ENCODE data around the gene FILIP1. TPM values are rescaled to one million over a fixed set of nuclear protein-coding genes. Genes with fewer than 3 reads are reported as not detected.
A peak's percentile ranks its signal among the peaks of the same experiment; 100 is the strongest.

The FILIP1 gene
- total and polyA plus RNA-seq, 2 of the 8 experiments (the other 6 are each of a cell fraction or from before 2014, with no cell fraction given) = 2.4 to 5.7 TPM

DNA sequence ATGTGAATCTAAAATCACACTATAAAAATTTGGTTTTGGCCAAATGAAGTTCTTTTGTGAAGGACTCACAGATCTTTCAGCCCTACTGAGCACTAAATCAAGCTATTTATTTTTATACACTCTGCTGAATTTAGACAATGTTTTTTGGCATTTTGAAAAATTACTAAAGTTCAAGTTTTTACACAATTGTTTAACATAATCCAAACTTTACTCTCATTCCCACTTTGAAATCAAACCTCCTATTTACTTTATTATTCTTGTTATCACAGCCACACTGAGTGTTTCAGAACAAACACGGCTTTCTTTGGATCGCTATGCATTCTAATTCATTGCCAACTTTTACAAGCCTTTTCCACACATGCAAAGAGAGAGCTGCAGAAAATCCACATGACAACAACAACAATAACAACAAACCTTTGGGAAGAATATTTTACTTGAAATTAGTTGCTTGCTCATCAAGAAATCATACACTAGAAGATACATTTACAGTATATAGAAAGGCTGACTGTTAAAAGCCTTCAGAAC lies 159.9 kb downstream of the FILIP1 start:
- no peak overlapping the region for H2AK5ac ChIP-seq (ENCODE audit: low read depth, low read length)
- H2BK15ac ChIP-seq (ENCODE audit: low read length) = no peak overlapping the region
- H4K5ac ChIP-seq (ENCODE audit: insufficient read length, low read depth, low read length) = peak overlapping the region; percentile 90
- H3K36me3 ChIP-seq (ENCODE audit: control insufficient read depth in 2 of 4, insufficient read depth in 4 of 4, low read length in 3 of 4) = peaks cover 0 to 11% (median 0%) of the 10 kb centered on the region in 4 experiments; a peak in 1 of 8 replicates
- no peak overlapping the region for H3K14ac ChIP-seq (ENCODE audit: insufficient read length)
- peaks cover 0 to 10% of the 10 kb centered on the region in 2 experiments; a peak in 1 of 4 replicates for H3K79me2 ChIP-seq (ENCODE audit: control insufficient read depth in 1 of 2, insufficient read depth in 2 of 2, low read length in 2 of 2)
- no peak overlapping the region for H3K23ac ChIP-seq (ENCODE audit: insufficient read length)
- H3K4ac ChIP-seq (replicated peaks; ENCODE audit: insufficient read length, low read depth, low read length) = peak overlapping the region; percentile 91
- no peak overlapping the region for H3K56ac ChIP-seq (replicated peaks; ENCODE audit: insufficient read length, low read depth, low read length)
- H2AFZ ChIP-seq (ENCODE audit: low read length) = no peak overlapping the region
- no peak overlapping the region for H2BK20ac ChIP-seq (ENCODE audit: low read length)
- FAIRE-seq (no peak), DNase-seq (ENCODE audit: low read depth in 1 of 2, low spot score in 2 of 2) (no peak)
- H3K4me1 ChIP-seq (replicated peaks in 1 of 4; ENCODE audit: control insufficient read depth in 3 of 4, insufficient read depth in 4 of 4, low read length in 3 of 4) = peaks cover 0 to 24% (median 12%) of the 10 kb centered on the region in 4 experiments; a peak in 5 of 7 replicates
- no peaks in the 10 kb centered on the region for H3K23me2 ChIP-seq (ENCODE audit: low read depth, low read length)
- no peak overlapping the region for H2BK120ac ChIP-seq (replicated peaks; ENCODE audit: low read depth, low read length)
- peak overlapping the region; percentile 6 to 53 (median 26); a peak in 6 of 8 replicates for H3K4me3 ChIP-seq (ENCODE audit: extremely low read depth in 1 of 4, insufficient read depth in 2 of 4, low read depth in 3 of 4, low read length in 4 of 4)
- H3K18ac ChIP-seq (ENCODE audit: extremely low read depth, low read length) = no peak overlapping the region
- H3K9me3 ChIP-seq (ENCODE audit: insufficient read depth in 2 of 2, low read depth in 1 of 2, low read length in 1 of 2) = no peaks in the 10 kb centered on the region
- peak overlapping the region in 3 of 4 experiments; percentile 43 to 75 (median 71); a peak in 4 of 7 replicates for H3K9ac ChIP-seq (replicated peaks in 1 of 4; ENCODE audit: extremely low read depth in 1 of 4, low read depth in 3 of 4, low read length in 3 of 4)
- no peaks in the 10 kb centered on the region for H3K79me1 ChIP-seq (ENCODE audit: low read depth, low read length)
- H4K91ac ChIP-seq (replicated peaks; ENCODE audit: insufficient read length, low read length) = no peak overlapping the region
- H4K20me1 ChIP-seq (replicated peaks in 1 of 2; ENCODE audit: control insufficient read depth in 1 of 2, insufficient read depth in 2 of 2, low read length in 2 of 2) = no peaks in the 10 kb centered on the region
- H3K4me2 ChIP-seq (ENCODE audit: insufficient read depth in 1 of 2, low read depth in 2 of 2, low read length in 2 of 2) = peak overlapping the region; percentile 66 to 83
- peak overlapping the region; percentile 87 for H3K27ac ChIP-seq (ENCODE audit: low read depth, low read length)
- CTCF ChIA-PET (ENCODE audit: partially characterized antibody) = interaction anchor here (0.6 to 1.8 kb wide), 7 partner anchors 17 to 1204 kb away, joined by 3 to 7 read pairs (median 4); no protein-coding TSS in a partner anchor
- WGBS, 2 experiments (ENCODE audit: extremely low coverage in 1 of 2, insufficient coverage in 1 of 2, insufficient read length in 1 of 2, insufficient replicate concordance in 2 of 2, low coverage in 1 of 2, low lambda C conversion rate in 2 of 2, missing lambda C conversion rate in 1 of 2) = 4% methylated on average over 2 of the region's 2 CpGs; no CpG with 5 or more reads in 1 of the 2 experiments
- POLR2A ChIA-PET (ENCODE audit: partially characterized antibody) = interaction anchor here (0.9 to 2.6 kb wide), 10 partner anchors 8 to 270 kb away, joined by 3 to 14 read pairs (median 4); partner anchors contain the start of gene TMEM30A
- H2BK5ac ChIP-seq (ENCODE audit: low read depth, low read length) = peak overlapping the region; percentile 85; the same call in 1 of the 2 replicates
- H3K27me3 ChIP-seq (replicated peaks in 1 of 4; ENCODE audit: control insufficient read depth in 3 of 4, extremely low read depth in 1 of 4, insufficient read depth in 3 of 4, low read length in 3 of 4) = no peaks in the 10 kb centered on the region
- H2BK12ac ChIP-seq (ENCODE audit: low read depth, low read length) = no peak overlapping the region; the same call in 1 of the 2 replicates
- H4K8ac ChIP-seq (ENCODE audit: extremely low read depth, insufficient read depth, low read length) = no peak overlapping the region
- TF ChIP-seq RNF2 (IDR thresholded peaks at IDR 0.05; ENCODE audit: borderline replicate concordance, low read depth, low read length, missing control alignments, poor library complexity, severe bottlenecking) = no peak
- 0 out of 2 replicates have a peak, but pooled peaks have one; percentile 10 for TF ChIP-seq SP1 (IDR thresholded peaks at IDR 0.05; ENCODE audit: low read depth, low read length)
- no peak for TF ChIP-seq GABPA (IDR thresholded peaks at IDR 0.05; ENCODE audit: borderline replicate concordance, insufficient read depth, low read length)
- TF ChIP-seq TBP (IDR thresholded peaks at IDR 0.05; ENCODE audit: low read depth, low read length) = no peak
- TF ChIP-seq CEBPB (IDR thresholded peaks at IDR 0.05; ENCODE audit: low read depth, low read length) = no peak
- TF ChIP-seq, protein P1, sequence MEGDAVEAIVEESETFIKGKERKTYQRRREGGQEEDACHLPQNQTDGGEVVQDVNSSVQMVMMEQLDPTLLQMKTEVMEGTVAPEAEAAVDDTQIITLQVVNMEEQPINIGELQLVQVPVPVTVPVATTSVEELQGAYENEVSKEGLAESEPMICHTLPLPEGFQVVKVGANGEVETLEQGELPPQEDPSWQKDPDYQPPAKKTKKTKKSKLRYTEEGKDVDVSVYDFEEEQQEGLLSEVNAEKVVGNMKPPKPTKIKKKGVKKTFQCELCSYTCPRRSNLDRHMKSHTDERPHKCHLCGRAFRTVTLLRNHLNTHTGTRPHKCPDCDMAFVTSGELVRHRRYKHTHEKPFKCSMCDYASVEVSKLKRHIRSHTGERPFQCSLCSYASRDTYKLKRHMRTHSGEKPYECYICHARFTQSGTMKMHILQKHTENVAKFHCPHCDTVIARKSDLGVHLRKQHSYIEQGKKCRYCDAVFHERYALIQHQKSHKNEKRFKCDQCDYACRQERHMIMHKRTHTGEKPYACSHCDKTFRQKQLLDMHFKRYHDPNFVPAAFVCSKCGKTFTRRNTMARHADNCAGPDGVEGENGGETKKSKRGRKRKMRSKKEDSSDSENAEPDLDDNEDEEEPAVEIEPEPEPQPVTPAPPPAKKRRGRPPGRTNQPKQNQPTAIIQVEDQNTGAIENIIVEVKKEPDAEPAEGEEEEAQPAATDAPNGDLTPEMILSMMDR (IDR thresholded peaks at IDR 0.05; ENCODE audit: control extremely low read depth in 1 of 3, insufficient read depth in 1 of 3, low read depth in 1 of 3, low read length in 3 of 3) = no peak
- no peak for TF ChIP-seq ZNF274 (IDR thresholded peaks at IDR 0.05; ENCODE audit: borderline replicate concordance, extremely low read depth, low read length)

Measured in H1 (cell line).